HEK293 (cell line): ENCODE data around the gene PLEKHA8.

Experiments
- CTCF ChIP-seq: fragments of 450-650 bp; formaldehyde crosslinking; IDR thresholded peaks from 2 replicates; pipeline ENCODE4 v1.5.1; 2016; ENCODE audit warnings: missing biosample characterization, missing genetic modification characterization
- RBAK ChIP-seq: fragments of 450-650 bp; formaldehyde crosslinking; IDR thresholded peaks from 2 replicates; pipeline ENCODE4 v1.5.1; 2016; ENCODE audit warnings: missing biosample characterization, missing genetic modification characterization
- TCF7L2 ChIP-seq: IDR thresholded peaks from 2 replicates; pipeline ENCODE4 v1.6.1; 2011; ENCODE audit warnings: low read depth, mild to moderate bottlenecking, inconsistent platforms, low read length, moderate library complexity, borderline replicate concordance
- YY1 ChIP-seq: fragments of 450-650 bp; formaldehyde crosslinking; IDR thresholded peaks from 2 replicates; pipeline ENCODE4 v1.5.1; 2018; ENCODE audit warnings: missing biosample characterization, missing genetic modification characterization
- ZNF2 ChIP-seq: fragments of 450-650 bp; formaldehyde crosslinking; IDR thresholded peaks from 2 replicates; pipeline ENCODE4 v1.5.1; 2016; ENCODE audit warnings: missing biosample characterization, missing genetic modification characterization
- ZNF214 ChIP-seq: fragments of 450-650 bp; formaldehyde crosslinking; IDR thresholded peaks from 2 replicates; pipeline ENCODE4 v1.5.1; 2017; ENCODE audit warnings: missing biosample characterization, mild to moderate bottlenecking, missing genetic modification characterization, borderline replicate concordance
- ZNF24 ChIP-seq: fragments of 450-650 bp; formaldehyde crosslinking; IDR thresholded peaks from 2 replicates; pipeline ENCODE4 v1.5.1; 2016; ENCODE audit warnings: missing biosample characterization, missing genetic modification characterization
- TF ChIP-seq, protein P1 (sequence below): fragments of 450-650 bp; formaldehyde crosslinking; IDR thresholded peaks from 2 replicates; pipeline ENCODE4 v1.5.1; 2016; ENCODE audit warnings: missing biosample characterization, missing genetic modification characterization
- TF ChIP-seq, protein P2 (sequence below): fragments of 450-650 bp; formaldehyde crosslinking; IDR thresholded peaks from 2 replicates; pipeline ENCODE4 v1.5.1; 2017; ENCODE audit warnings: missing biosample characterization, missing genetic modification characterization
- TF ChIP-seq, protein P3 (sequence below): fragments of 450-650 bp; formaldehyde crosslinking; IDR thresholded peaks from 2 replicates; pipeline ENCODE4 v1.5.1; 2016; ENCODE audit warnings: missing biosample characterization, missing genetic modification characterization
- TF ChIP-seq, protein P4 (sequence below): fragments of 450-650 bp; formaldehyde crosslinking; IDR thresholded peaks from 2 replicates; pipeline ENCODE4 v1.5.1; 2016; ENCODE audit warnings: missing biosample characterization, missing genetic modification characterization
- TF ChIP-seq, protein P5 (sequence below): fragments of 450-650 bp; formaldehyde crosslinking; IDR thresholded peaks from 2 replicates; pipeline ENCODE4 v1.5.1; 2016; ENCODE audit warnings: missing biosample characterization, missing genetic modification characterization

DNA sequence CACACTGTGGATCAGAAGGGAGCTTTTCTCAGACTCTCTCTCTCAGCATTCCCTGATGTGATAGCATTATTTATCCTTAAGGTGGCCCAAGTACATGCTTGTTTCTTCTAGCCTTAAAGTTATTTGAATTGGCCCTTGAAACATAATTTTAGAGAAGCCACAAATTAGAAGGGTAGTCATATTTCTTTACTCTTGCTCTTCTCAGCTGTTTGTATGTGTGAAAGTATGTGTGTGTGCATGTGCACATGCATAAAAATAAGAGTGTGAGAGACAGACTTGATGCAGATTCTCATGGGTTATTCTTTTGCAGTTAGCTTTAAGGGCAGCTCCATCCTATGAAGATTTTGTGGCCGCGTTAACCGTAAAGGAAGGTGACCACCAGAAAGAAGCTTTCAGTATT, 50.1 kb downstream of the PLEKHA8 start:
- no peak for TF ChIP-seq ZNF214 (tag by site-specific recombination)
- no peak for TF ChIP-seq ZNF2 (tag by site-specific recombination)
- TF ChIP-seq CTCF (tag by site-specific recombination), result no peak
- TF ChIP-seq, protein P1, sequence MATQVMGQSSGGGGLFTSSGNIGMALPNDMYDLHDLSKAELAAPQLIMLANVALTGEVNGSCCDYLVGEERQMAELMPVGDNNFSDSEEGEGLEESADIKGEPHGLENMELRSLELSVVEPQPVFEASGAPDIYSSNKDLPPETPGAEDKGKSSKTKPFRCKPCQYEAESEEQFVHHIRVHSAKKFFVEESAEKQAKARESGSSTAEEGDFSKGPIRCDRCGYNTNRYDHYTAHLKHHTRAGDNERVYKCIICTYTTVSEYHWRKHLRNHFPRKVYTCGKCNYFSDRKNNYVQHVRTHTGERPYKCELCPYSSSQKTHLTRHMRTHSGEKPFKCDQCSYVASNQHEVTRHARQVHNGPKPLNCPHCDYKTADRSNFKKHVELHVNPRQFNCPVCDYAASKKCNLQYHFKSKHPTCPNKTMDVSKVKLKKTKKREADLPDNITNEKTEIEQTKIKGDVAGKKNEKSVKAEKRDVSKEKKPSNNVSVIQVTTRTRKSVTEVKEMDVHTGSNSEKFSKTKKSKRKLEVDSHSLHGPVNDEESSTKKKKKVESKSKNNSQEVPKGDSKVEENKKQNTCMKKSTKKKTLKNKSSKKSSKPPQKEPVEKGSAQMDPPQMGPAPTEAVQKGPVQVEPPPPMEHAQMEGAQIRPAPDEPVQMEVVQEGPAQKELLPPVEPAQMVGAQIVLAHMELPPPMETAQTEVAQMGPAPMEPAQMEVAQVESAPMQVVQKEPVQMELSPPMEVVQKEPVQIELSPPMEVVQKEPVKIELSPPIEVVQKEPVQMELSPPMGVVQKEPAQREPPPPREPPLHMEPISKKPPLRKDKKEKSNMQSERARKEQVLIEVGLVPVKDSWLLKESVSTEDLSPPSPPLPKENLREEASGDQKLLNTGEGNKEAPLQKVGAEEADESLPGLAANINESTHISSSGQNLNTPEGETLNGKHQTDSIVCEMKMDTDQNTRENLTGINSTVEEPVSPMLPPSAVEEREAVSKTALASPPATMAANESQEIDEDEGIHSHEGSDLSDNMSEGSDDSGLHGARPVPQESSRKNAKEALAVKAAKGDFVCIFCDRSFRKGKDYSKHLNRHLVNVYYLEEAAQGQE, result no peak
- TF ChIP-seq, protein P2, sequence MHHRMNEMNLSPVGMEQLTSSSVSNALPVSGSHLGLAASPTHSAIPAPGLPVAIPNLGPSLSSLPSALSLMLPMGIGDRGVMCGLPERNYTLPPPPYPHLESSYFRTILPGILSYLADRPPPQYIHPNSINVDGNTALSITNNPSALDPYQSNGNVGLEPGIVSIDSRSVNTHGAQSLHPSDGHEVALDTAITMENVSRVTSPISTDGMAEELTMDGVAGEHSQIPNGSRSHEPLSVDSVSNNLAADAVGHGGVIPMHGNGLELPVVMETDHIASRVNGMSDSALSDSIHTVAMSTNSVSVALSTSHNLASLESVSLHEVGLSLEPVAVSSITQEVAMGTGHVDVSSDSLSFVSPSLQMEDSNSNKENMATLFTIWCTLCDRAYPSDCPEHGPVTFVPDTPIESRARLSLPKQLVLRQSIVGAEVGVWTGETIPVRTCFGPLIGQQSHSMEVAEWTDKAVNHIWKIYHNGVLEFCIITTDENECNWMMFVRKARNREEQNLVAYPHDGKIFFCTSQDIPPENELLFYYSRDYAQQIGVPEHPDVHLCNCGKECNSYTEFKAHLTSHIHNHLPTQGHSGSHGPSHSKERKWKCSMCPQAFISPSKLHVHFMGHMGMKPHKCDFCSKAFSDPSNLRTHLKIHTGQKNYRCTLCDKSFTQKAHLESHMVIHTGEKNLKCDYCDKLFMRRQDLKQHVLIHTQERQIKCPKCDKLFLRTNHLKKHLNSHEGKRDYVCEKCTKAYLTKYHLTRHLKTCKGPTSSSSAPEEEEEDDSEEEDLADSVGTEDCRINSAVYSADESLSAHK (tag by site-specific recombination), result no peak
- TF ChIP-seq, protein P3, sequence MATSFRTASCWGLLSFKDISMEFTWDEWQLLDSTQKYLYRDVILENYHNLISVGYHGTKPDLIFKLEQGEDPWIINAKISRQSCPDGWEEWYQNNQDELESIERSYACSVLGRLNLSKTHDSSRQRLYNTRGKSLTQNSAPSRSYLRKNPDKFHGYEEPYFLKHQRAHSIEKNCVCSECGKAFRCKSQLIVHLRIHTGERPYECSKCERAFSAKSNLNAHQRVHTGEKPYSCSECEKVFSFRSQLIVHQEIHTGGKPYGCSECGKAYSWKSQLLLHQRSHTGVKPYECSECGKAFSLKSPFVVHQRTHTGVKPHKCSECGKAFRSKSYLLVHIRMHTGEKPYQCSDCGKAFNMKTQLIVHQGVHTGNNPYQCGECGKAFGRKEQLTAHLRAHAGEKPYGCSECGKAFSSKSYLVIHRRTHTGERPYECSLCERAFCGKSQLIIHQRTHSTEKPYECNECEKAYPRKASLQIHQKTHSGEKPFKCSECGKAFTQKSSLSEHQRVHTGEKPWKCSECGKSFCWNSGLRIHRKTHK (tag by site-specific recombination), result no peak
- no peak for TF ChIP-seq ZNF24 (tag by site-specific recombination)
- no peak for TF ChIP-seq TCF7L2
- TF ChIP-seq YY1 (tag by site-specific recombination), result no peak
- TF ChIP-seq RBAK, result no peak
- TF ChIP-seq, protein P4, sequence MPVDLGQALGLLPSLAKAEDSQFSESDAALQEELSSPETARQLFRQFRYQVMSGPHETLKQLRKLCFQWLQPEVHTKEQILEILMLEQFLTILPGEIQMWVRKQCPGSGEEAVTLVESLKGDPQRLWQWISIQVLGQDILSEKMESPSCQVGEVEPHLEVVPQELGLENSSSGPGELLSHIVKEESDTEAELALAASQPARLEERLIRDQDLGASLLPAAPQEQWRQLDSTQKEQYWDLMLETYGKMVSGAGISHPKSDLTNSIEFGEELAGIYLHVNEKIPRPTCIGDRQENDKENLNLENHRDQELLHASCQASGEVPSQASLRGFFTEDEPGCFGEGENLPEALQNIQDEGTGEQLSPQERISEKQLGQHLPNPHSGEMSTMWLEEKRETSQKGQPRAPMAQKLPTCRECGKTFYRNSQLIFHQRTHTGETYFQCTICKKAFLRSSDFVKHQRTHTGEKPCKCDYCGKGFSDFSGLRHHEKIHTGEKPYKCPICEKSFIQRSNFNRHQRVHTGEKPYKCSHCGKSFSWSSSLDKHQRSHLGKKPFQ (tag by site-specific recombination), result no peak
- TF ChIP-seq, protein P5, sequence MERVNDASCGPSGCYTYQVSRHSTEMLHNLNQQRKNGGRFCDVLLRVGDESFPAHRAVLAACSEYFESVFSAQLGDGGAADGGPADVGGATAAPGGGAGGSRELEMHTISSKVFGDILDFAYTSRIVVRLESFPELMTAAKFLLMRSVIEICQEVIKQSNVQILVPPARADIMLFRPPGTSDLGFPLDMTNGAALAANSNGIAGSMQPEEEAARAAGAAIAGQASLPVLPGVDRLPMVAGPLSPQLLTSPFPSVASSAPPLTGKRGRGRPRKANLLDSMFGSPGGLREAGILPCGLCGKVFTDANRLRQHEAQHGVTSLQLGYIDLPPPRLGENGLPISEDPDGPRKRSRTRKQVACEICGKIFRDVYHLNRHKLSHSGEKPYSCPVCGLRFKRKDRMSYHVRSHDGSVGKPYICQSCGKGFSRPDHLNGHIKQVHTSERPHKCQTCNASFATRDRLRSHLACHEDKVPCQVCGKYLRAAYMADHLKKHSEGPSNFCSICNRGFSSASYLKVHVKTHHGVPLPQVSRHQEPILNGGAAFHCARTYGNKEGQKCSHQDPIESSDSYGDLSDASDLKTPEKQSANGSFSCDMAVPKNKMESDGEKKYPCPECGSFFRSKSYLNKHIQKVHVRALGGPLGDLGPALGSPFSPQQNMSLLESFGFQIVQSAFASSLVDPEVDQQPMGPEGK (tag by site-specific recombination), result no peak
